ENCODE results near the gene P2RY6.

GRCh38 chr11:73233692-73234470 lies 38.3 kb upstream of the P2RY6 start:
- TF ChIP-seq CTCF (IDR thresholded peaks at IDR 0.05 in 2 of 3, conservative IDR thresholded peaks at IDR 0.05 in 1 of 3; ENCODE audit: borderline replicate concordance in 1 of 3, insufficient read depth in 1 of 3, low read depth in 2 of 3, low read length in 2 of 3) (no peak), RAD21 (IDR thresholded peaks at IDR 0.05; ENCODE audit: low read depth) (no peak), POLR2A (IDR thresholded peaks at IDR 0.05; ENCODE audit: borderline replicate concordance, extremely low read depth, insufficient read depth, insufficient read length) (no peak), MAX (IDR thresholded peaks at IDR 0.05) (no peak), CEBPB (IDR thresholded peaks at IDR 0.05; ENCODE audit: low read depth) (no peak), REST (IDR thresholded peaks at IDR 0.05; ENCODE audit: low read depth) (no peak), SP1 (IDR thresholded peaks at IDR 0.05; ENCODE audit: low read depth) (no peak), POLR2AphosphoS5 (IDR thresholded peaks at IDR 0.05; ENCODE audit: low read depth, low read length) (no peak), EZH2 (IDR thresholded peaks at IDR 0.05) (no peak), ZBTB33 (IDR thresholded peaks at IDR 0.05; ENCODE audit: extremely low read depth, insufficient replicate concordance, low read length) (no peak), YY1 (IDR thresholded peaks at IDR 0.05; ENCODE audit: extremely low read depth, insufficient replicate concordance, low read depth, low read length) (no peak), ZFX (IDR thresholded peaks at IDR 0.05) (no peak), ATF3 (IDR thresholded peaks at IDR 0.05) (no peak)

Data from HCT116 (cell line).